ENCODE data around the gene KCTD17.
A peak's percentile ranks its signal among the peaks of the same experiment; 100 is the strongest.

Gene KCTD17

GRCh38 chr22:37015587-37015878 lies 36.0 kb upstream of the KCTD17 start:
- in situ Hi-C loops (cut with MboI; ENCODE audit: low sequenced_read_pairs): no loop called here
- Histone ChIP-seq H3K4me3 (no peak overlapping the region), H3K9me3 (no peaks in the 10 kb centered on the region), H3K4me1 (peaks cover 5% of the 10 kb centered on the region), H3K36me3 (replicated peaks) (peaks cover 12% of the 10 kb centered on the region), H3K27me3 (ENCODE audit: low read depth) (no peaks in the 10 kb centered on the region)
- no peak for DNase-seq (ENCODE audit: low spot score in 2 of 2)

GRCh38 chr22:37016134-37016910 lies 35.2 kb upstream of the KCTD17 start:
- Histone ChIP-seq H3K9me3 (no peaks in the 10 kb centered on the region), H3K4me3 (no peak overlapping the region), H3K4me1 (peaks cover 6% of the 10 kb centered on the region), H3K36me3 (replicated peaks) (peaks cover 12% of the 10 kb centered on the region), H3K27me3 (ENCODE audit: low read depth) (no peaks in the 10 kb centered on the region)
- in situ Hi-C loops (cut with MboI; ENCODE audit: low sequenced_read_pairs): no loop called here
- DNase-seq (ENCODE audit: low spot score in 2 of 2): no peak

- Histone ChIP-seq H3K36me3 (replicated peaks) (peaks cover 12% of the 10 kb centered on the region), H3K4me3 (no peak overlapping the region), H3K4me1 (peaks cover 6% of the 10 kb centered on the region), H3K9me3 (no peaks in the 10 kb centered on the region), H3K27me3 (ENCODE audit: low read depth) (no peaks in the 10 kb centered on the region)
- DNase-seq (ENCODE audit: low spot score in 2 of 2): no peak
- in situ Hi-C loops (cut with MboI; ENCODE audit: low sequenced_read_pairs): no loop called here
Measured at GRCh38 chr22:37017356-37017755, 34.2 kb upstream of the KCTD17 start.

GRCh38 chr22:37018086-37018814 lies 33.3 kb upstream of the KCTD17 start:
- H3K36me3 ChIP-seq (replicated peaks): peaks cover 12% of the 10 kb centered on the region
- H3K4me3 ChIP-seq: peak overlapping the region; percentile 75
- in situ Hi-C loops (cut with MboI; ENCODE audit: low sequenced_read_pairs): no loop called here
- no peaks in the 10 kb centered on the region for H3K27me3 ChIP-seq (ENCODE audit: low read depth)
- peaks cover 6% of the 10 kb centered on the region for H3K4me1 ChIP-seq
- no peak for DNase-seq (ENCODE audit: low spot score in 2 of 2)
- H3K9me3 ChIP-seq: no peaks in the 10 kb centered on the region

- H3K4me3 ChIP-seq: peak overlapping the region; percentile 75
- H3K36me3 ChIP-seq (replicated peaks): peaks cover 12% of the 10 kb centered on the region
- H3K27me3 ChIP-seq (ENCODE audit: low read depth): no peaks in the 10 kb centered on the region
- in situ Hi-C loops (cut with MboI; ENCODE audit: low sequenced_read_pairs): no loop called here
- H3K9me3 ChIP-seq: no peaks in the 10 kb centered on the region
- H3K4me1 ChIP-seq: peaks cover 6% of the 10 kb centered on the region
- peak; percentile 26 to 80 for DNase-seq (ENCODE audit: low spot score in 2 of 2)
Measured at GRCh38 chr22:37018815-37019308, 32.7 kb upstream of the KCTD17 start.

- Histone ChIP-seq H3K4me1 (peaks cover 6% of the 10 kb centered on the region), H3K36me3 (replicated peaks) (peaks cover 16% of the 10 kb centered on the region), H3K9me3 (no peaks in the 10 kb centered on the region), H3K27me3 (ENCODE audit: low read depth) (no peaks in the 10 kb centered on the region), H3K4me3 (peak within 1 kb of the TSS; percentile 83)
- peak; percentile 70 to 84 for DNase-seq (ENCODE audit: low spot score in 2 of 2)
- in situ Hi-C loops (cut with MboI; ENCODE audit: low sequenced_read_pairs): no loop called here
Measured at GRCh38 chr22:37019309-37020191, 32.0 kb upstream of the KCTD17 start, which contains the start of the genes MPST and TST. TSS of gene MPST (plus strand) at chr22:37019742. CDS start at chr22:37019837, 95 bp downstream. TSS of gene TST (minus strand) at chr22:37019447. CDS start at chr22:37018732, 715 bp downstream.

- peak; percentile 40 to 58 for DNase-seq (ENCODE audit: low spot score in 2 of 2)
- H3K27me3 ChIP-seq (ENCODE audit: low read depth): no peaks in the 10 kb centered on the region
- no peaks in the 10 kb centered on the region for H3K9me3 ChIP-seq
- in situ Hi-C loops (cut with MboI; ENCODE audit: low sequenced_read_pairs): no loop called here
- peak overlapping the region; percentile 83 for H3K4me3 ChIP-seq
- peaks cover 6% of the 10 kb centered on the region for H3K4me1 ChIP-seq
- peaks cover 21% of the 10 kb centered on the region for H3K36me3 ChIP-seq (replicated peaks)
Measured at GRCh38 chr22:37020192-37020479, 31.4 kb upstream of the KCTD17 start.

GRCh38 chr22:37021041-37021440 lies 30.5 kb upstream of the KCTD17 start:
- no peak for DNase-seq (ENCODE audit: low spot score in 2 of 2)
- peaks cover 31% of the 10 kb centered on the region for H3K36me3 ChIP-seq (replicated peaks)

GRCh38 chr22:37021710-37022482 lies 29.6 kb upstream of the KCTD17 start:
- Histone ChIP-seq H3K4me1 (peaks cover 6% of the 10 kb centered on the region), H3K4me3 (no peak overlapping the region), H3K36me3 (replicated peaks) (peaks cover 39% of the 10 kb centered on the region), H3K9me3 (no peaks in the 10 kb centered on the region), H3K27me3 (ENCODE audit: low read depth) (no peaks in the 10 kb centered on the region)
- DNase-seq (ENCODE audit: low spot score in 2 of 2): peak in 1 of 2 experiments; percentile 57
- in situ Hi-C loops (cut with MboI; ENCODE audit: low sequenced_read_pairs): no loop called here

More at GRCh38 chr22:37021041-37021440, 30.5 kb upstream of the KCTD17 start:
- Histone ChIP-seq H3K9me3 (no peaks in the 10 kb centered on the region), H3K27me3 (ENCODE audit: low read depth) (no peaks in the 10 kb centered on the region), H3K4me3 (no peak overlapping the region), H3K4me1 (peaks cover 6% of the 10 kb centered on the region)
- in situ Hi-C loops (cut with MboI; ENCODE audit: low sequenced_read_pairs): no loop called here

GRCh38 chr22:37022483-37023337 lies 28.8 kb upstream of the KCTD17 start:
- peaks cover 6% of the 10 kb centered on the region for H3K4me1 ChIP-seq
- DNase-seq (ENCODE audit: low spot score in 2 of 2): no peak

GRCh38 chr22:37023743-37024338 lies 27.7 kb upstream of the KCTD17 start:
- H3K36me3 ChIP-seq (replicated peaks): peaks cover 41% of the 10 kb centered on the region
- H3K27me3 ChIP-seq (ENCODE audit: low read depth): no peaks in the 10 kb centered on the region
- H3K9me3 ChIP-seq: no peaks in the 10 kb centered on the region
- no peak for DNase-seq (ENCODE audit: low spot score in 2 of 2)
- in situ Hi-C loops (cut with MboI; ENCODE audit: low sequenced_read_pairs): no loop called here
- peaks cover 3% of the 10 kb centered on the region for H3K4me1 ChIP-seq
- H3K4me3 ChIP-seq: no peak overlapping the region

More at GRCh38 chr22:37022483-37023337, 28.8 kb upstream of the KCTD17 start:
- H3K27me3 ChIP-seq (ENCODE audit: low read depth): no peaks in the 10 kb centered on the region
- in situ Hi-C loops (cut with MboI; ENCODE audit: low sequenced_read_pairs): no loop called here
- H3K4me3 ChIP-seq: no peak overlapping the region
- peaks cover 43% of the 10 kb centered on the region for H3K36me3 ChIP-seq (replicated peaks)
- no peaks in the 10 kb centered on the region for H3K9me3 ChIP-seq

All from HAP-1 (cell line).